ENCODE data around the gene ESPL1. TPM values are rescaled to one million over a fixed set of nuclear protein-coding genes. Genes with fewer than 3 reads are reported as not detected.
A peak's percentile ranks its signal among the peaks of the same experiment; 100 is the strongest.

ESPL1 gene
- total and polyA plus RNA-seq, 2 of the 13 experiments (the other 11 are each of a cell fraction or from before 2014, with no cell fraction given) = 5.8 to 11.5 TPM

- TF ChIP-seq KDM2A (CRISPR knock-in tag; IDR thresholded peaks at IDR 0.05; ENCODE audit: borderline replicate concordance, low read depth) (peak; percentile 64; the same call in 1 of the 2 replicates), ZNF451 (CRISPR knock-in tag; IDR thresholded peaks at IDR 0.05) (no peak), TFAP4 (IDR thresholded peaks at IDR 0.05; ENCODE audit: borderline replicate concordance, low read depth) (peak; percentile 92), FOXC1 (CRISPR knock-in tag; IDR thresholded peaks at IDR 0.05; ENCODE audit: borderline replicate concordance) (no peak; the same call in 1 of the 2 replicates), SRY (CRISPR knock-in tag; IDR thresholded peaks at IDR 0.05) (no peak), ZNF883 (CRISPR knock-in tag; IDR thresholded peaks at IDR 0.05; ENCODE audit: not compliant biosample characterization) (peak; percentile 59), SAP130 (CRISPR knock-in tag; IDR thresholded peaks at IDR 0.05; ENCODE audit: low read depth) (peak; percentile 84), ZNF580 (CRISPR knock-in tag; IDR thresholded peaks at IDR 0.05; ENCODE audit: borderline replicate concordance, low read depth) (no peak), PTBP1 (IDR thresholded peaks at IDR 0.05; ENCODE audit: low read depth, low read length, poor library complexity, severe bottlenecking) (no peak), NFIB (CRISPR knock-in tag; IDR thresholded peaks at IDR 0.05; ENCODE audit: borderline replicate concordance) (no peak), ZNF572 (CRISPR knock-in tag; IDR thresholded peaks at IDR 0.05) (no peak), ZNF10 (CRISPR knock-in tag; IDR thresholded peaks at IDR 0.05; ENCODE audit: borderline replicate concordance, low read depth) (no peak), ZEB1 (IDR thresholded peaks at IDR 0.05; ENCODE audit: insufficient replicate concordance, low read depth) (no peak), SSRP1 (CRISPR knock-in tag; IDR thresholded peaks at IDR 0.05) (peak; percentile 39; the same call in 1 of the 2 replicates), ZFX (CRISPR knock-in tag; IDR thresholded peaks at IDR 0.05; ENCODE audit: low read depth) (peak; percentile 94), ZNF576 (CRISPR knock-in tag; IDR thresholded peaks at IDR 0.05) (no peak), ZNF263 (CRISPR knock-in tag; IDR thresholded peaks at IDR 0.05) (peak; percentile 45; the same call in 1 of the 2 replicates), PAXIP1 (CRISPR knock-in tag; conservative IDR thresholded peaks at IDR 0.05) (peak; percentile 32; the same call in 1 of the 2 replicates), MEF2D (CRISPR knock-in tag; IDR thresholded peaks at IDR 0.05) (no peak), SPEN (CRISPR knock-in tag; IDR thresholded peaks at IDR 0.05; ENCODE audit: low read depth) (peak; percentile 60; the same call in 1 of the 2 replicates), ZFP62 (CRISPR knock-in tag; IDR thresholded peaks at IDR 0.05) (no peak), SRSF9 (IDR thresholded peaks at IDR 0.05; ENCODE audit: borderline replicate concordance, insufficient read depth, low read depth, low read length, poor library complexity, severe bottlenecking) (no peak), ZNF44 (CRISPR knock-in tag; IDR thresholded peaks at IDR 0.05) (peak; percentile 85; the same call in 1 of the 2 replicates), SAFB2 (CRISPR knock-in tag; IDR thresholded peaks at IDR 0.05; ENCODE audit: borderline replicate concordance, low read depth) (no peak), CCDC6 (CRISPR knock-in tag; IDR thresholded peaks at IDR 0.05) (no peak; the same call in 1 of the 2 replicates), POLR2A (IDR thresholded peaks at IDR 0.05; ENCODE audit: insufficient read depth in 1 of 2, low read depth in 2 of 2, low read length in 2 of 2) (peak; percentile 70 to 75)
Measured at GRCh38 chr12:53251477-53252348, 16.4 kb upstream of the ESPL1 start (continued).

Data from HepG2 (cell line).